TTC549 (cell line): Measurements from ENCODE around the gene RABAC1.

Experiments used
- FAIRE-seq: peaks from 2 replicates; lab custom pipeline; 2012; peaks lifted over from hg19 to GRCh38; lab: Jason Lieb, UNC

The RABAC1 gene

DNA sequence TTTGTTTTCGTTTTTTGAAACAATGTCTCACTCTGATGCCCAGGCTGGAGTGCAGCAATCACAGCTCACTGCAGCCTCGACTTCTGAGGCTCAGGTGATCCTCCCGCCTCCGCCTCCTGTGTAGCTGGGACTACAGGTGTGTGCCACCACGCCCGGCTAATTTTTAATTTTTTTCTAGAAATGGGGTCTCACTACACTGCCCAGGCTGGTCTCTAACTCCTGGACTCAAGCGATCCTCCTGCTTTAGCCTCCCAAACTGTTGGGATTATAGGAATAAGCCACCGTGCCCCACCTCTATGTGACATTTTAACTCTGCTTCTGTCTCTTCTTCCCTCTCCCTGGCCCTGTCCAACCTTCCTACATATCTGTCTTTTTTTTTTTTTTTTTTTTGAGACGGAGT, 29.8 kb upstream of the RABAC1 start:
- no peak for FAIRE-seq

DNA sequence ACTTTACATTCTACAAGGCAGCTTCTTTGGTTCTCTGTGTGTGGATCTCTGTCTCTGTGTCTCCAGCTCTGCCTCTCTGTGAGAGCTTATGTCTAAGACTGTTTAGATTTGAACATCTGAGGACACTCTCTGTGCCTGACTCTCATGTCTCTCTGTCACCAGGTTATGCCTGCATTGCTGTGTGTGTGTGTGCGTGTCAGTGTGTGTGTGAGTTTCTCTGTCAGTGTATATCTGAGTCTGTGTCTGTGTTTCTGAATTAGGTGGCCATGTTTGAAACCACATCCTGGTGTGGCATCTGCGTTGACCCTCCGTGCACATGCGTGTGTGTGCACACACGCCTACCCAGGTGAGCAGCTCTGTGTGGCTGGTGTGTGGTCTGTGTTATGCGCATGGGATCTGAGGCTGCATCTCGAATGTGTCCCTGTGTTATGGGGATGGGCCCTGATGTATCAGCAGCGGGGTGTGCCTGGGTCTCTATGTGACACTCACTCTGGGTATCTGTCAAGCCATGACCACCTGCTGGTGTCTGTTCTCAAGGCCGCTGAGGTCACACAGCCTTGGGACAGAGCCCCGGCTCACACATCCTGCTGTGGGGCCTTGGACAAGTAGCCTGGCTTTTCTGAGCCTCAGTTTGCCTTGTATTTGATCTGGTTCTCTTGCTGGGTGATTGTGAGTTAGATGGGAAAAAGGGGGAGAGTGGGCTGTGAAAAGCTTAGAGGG, 28.2 kb upstream of the RABAC1 start:
- no peak for FAIRE-seq

GRCh38 chr19:41984961-41985360, 25.8 kb upstream of the RABAC1 start:
- FAIRE-seq = no peak

DNA sequence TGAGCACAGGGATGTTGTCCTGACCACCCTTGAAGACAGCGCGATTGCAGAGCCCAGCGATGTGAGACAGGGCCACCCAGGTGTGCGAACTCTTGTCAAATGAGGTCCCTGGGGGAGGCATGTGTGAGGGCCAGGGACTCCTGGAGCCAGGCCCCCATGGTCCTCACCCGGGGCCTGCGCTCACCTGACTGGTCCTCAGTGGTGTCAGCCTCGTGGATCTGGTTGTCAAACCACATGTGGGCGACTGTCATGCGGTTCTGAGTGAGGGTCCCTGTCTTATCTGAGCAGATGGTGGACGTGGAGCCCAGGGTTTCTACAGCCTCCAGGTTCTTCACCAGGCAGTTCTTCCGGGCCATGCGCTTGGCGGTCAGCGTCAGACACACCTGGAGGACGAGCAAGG, 22.6 kb upstream of the RABAC1 start:
- no peak for FAIRE-seq

- no peak for FAIRE-seq
These were observed 19.3 kb upstream of the RABAC1 start for GRCh38 chr19:41978470-41978869.

- FAIRE-seq = no peak
These were observed 18.8 kb upstream of the RABAC1 start for GRCh38 chr19:41977916-41978315.

- FAIRE-seq = no peak
These were observed 15.5 kb upstream of the RABAC1 start for GRCh38 chr19:41974652-41975051.

DNA sequence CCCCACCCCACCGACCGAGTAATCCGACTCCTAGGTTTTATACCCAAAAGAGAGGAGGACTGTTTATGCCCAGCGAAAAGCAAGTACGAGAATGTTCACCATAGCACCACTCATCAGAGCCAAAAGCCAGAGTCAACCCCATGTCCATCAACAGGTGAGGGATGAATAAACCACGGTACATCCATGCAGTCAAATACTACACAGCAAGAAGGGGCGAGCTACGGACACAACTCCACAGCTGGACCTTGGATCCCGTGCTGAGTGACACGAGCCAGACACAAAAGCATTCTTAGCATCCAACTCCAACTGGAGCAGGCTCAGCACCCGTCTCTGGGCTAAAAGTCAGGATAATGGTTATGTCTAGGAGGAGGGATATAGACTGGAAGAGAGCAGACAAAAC, 12.2 kb upstream of the RABAC1 start:
- FAIRE-seq = no peak

- no peak for FAIRE-seq
These were observed 10.8 kb upstream of the RABAC1 start for GRCh38 chr19:41969772-41970458.

- FAIRE-seq = no peak
These were observed 9.9 kb upstream of the RABAC1 start for GRCh38 chr19:41968751-41969595.

- FAIRE-seq = no peak
These were observed 8.1 kb upstream of the RABAC1 start for GRCh38 chr19:41967054-41967783.

- FAIRE-seq = no peak
These were observed 6.0 kb upstream of the RABAC1 start for GRCh38 chr19:41965106-41965505.

DNA sequence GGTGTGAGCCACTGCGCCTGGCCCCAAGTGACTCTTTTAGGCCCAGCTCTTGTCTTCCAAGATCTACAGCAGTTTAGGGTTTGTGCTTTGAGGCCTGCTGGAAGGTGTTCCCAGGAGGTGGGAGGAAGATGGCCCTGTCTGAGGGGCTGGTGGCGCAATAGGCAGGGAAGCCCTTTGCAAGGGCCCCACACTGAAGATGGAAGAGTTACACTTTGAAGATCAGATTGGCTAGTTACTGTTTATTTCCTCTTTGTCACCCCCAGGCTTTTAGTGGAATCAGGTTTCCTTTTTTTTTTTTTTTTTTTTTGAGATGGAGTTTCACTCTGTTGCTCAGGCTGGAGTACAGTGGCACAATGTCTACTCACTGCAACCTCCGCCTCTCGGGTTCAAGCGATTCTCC, 1.9 kb upstream of the RABAC1 start:
- no peak for FAIRE-seq

GRCh38 chr19:41958367-41959055, 610 bp downstream of the RABAC1 start:
- FAIRE-seq = no peak

- FAIRE-seq = peak; percentile 67
These were observed 1.2 kb downstream of the RABAC1 start for GRCh38 chr19:41957838-41958366.

- no peak for FAIRE-seq
These were observed 1.8 kb downstream of the RABAC1 start for GRCh38 chr19:41957161-41957837.

DNA sequence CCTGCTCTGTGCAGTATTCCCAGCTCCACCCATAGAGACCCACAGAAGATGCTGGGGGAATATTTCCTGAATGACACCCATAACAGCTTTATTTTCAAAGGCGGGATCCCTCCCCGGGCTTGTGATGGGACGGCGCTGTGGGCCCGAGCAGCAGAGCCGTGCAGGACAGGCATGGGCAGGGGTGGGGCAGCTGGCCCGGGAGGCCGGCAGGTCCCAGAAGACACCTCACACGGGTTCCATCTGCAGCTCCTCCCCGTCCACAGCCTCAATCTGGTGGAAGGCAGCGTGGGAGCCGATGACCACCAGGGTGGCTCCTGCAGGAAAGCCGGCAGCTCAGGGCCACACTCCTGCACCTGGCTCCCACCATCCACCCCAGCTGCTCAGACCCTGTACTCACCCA, 2.5 kb downstream of the RABAC1 start:
- no peak for FAIRE-seq

GRCh38 chr19:41955521-41955920, 3.6 kb downstream of the RABAC1 start:
- no peak for FAIRE-seq

DNA sequence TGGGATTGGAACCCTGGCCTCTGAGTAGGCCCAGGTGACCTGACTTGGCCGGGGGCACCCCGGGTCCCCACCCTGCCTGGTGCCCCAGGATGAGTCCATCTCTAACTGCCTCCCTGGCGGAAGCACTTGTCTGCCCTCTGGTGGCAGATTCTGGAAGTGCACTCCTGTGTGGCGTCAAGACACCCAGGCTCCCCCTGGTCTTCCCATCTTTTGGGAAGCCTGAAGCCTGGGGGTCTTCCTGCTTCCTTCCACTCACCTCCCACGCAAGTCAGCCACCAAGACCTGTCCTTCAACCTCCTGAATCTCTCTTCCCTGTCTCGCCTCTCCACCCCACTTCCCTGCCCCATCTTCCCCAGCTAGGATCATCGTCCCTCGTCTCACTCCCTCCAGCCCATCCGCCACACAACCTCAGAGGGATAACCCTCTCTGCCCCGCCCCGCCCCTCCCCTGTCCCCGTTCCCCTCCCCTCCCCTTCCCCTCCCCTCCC, 7.4 kb downstream of the RABAC1 start:
- FAIRE-seq = no peak

DNA sequence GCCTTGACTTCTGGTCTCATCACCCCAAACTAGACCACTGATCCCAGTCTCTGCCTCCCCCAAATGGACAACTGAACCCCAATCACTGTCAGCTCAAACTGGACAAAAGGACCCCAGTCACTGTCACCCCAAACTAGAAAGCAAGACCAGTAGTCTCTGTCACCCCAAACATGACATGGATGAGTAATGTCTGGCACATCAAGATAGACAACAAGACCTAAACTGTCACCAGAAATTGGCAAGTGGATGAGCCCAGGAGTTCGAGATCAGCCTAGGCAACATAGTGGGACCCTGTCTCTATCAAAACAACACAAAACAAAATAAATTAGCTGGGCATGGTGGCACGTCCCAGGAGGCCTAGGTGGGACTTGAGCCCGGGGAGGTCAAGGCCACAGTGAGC, 12.0 kb downstream of the RABAC1 start:
- FAIRE-seq = no peak
